ENCODE results near the gene HGFAC.

HGFAC gene

DNA sequence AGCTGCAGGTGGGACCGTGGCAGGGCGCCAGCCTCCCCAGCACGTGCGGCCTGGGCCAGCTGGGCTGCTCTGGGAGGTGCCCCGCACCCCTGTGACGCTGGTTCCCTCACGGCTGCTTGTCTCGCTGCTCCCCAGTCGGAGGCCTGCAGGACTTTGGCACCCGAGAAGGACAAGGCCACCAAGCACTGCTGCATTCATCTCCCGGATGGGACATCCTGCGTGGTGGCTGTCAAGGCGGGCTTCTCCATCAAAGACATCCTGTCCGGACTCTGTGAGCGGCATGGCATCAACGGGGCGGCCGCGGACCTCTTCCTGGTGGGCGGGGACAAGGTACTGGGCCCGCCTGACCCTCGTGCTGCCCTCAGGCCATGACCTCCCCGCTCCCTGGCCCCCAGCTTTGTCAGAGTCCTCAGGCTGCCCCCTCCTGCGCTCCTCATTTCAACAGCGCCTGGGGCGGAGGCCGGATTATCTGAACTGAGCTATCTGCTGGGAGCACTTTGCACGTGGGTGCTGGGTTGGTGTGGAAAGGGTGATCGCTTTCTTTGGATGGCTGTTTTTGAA, 19.4 kb upstream of the HGFAC start:
- TF ChIP-seq, protein P1, sequence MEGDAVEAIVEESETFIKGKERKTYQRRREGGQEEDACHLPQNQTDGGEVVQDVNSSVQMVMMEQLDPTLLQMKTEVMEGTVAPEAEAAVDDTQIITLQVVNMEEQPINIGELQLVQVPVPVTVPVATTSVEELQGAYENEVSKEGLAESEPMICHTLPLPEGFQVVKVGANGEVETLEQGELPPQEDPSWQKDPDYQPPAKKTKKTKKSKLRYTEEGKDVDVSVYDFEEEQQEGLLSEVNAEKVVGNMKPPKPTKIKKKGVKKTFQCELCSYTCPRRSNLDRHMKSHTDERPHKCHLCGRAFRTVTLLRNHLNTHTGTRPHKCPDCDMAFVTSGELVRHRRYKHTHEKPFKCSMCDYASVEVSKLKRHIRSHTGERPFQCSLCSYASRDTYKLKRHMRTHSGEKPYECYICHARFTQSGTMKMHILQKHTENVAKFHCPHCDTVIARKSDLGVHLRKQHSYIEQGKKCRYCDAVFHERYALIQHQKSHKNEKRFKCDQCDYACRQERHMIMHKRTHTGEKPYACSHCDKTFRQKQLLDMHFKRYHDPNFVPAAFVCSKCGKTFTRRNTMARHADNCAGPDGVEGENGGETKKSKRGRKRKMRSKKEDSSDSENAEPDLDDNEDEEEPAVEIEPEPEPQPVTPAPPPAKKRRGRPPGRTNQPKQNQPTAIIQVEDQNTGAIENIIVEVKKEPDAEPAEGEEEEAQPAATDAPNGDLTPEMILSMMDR (conservative IDR thresholded peaks at IDR 0.05), result no peak
- no peak overlapping the region for H3K27ac ChIP-seq

DNA sequence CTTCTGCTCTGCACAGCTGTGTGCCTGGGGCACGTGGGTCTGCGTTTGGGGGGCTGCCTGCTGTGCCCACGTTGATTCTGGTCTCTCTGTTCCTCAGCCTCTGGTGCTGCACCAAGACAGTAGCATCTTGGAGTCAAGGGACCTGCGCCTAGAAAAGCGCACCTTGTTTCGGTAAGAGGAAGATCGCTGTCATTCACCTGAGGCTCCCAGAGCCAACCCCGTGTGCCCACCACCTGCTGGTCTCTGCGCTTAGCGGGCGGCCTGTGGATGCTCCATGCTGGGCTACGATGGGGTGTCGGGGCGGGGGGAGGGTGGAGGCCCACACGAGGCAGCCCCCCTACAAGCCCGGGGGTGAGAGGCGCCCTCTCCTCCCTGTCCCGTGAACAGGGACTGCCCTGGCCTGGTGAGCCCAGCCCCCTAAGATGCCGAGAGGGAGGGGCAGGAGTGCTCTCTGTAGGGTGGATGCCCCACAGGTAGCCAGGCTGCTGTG, 18.9 kb upstream of the HGFAC start:
- no peak overlapping the region for H3K27ac ChIP-seq
- TF ChIP-seq, protein P1 (conservative IDR thresholded peaks at IDR 0.05), result no peak

DNA sequence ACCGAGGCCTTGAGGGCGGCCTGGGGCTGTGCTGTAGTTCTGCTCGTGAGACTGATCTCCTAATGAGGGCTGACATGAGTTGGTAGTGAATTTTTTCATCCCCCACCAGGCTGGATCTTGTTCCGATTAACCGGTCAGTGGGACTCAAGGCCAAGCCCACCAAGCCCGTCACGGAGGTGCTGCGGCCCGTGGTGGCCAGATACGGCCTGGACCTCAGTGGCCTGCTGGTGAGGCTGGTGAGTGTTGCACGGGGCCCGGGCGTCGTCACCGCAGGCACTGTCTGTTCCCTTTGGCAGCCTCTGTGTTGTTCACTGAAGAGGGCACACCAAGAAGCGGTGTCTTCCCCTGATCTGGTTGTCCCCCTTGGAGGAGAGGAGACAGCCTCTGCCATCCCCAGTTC, 18.4 kb upstream of the HGFAC start:
- H3K27ac ChIP-seq, result no peak overlapping the region
- TF ChIP-seq, protein P1 (conservative IDR thresholded peaks at IDR 0.05), result no peak

DNA sequence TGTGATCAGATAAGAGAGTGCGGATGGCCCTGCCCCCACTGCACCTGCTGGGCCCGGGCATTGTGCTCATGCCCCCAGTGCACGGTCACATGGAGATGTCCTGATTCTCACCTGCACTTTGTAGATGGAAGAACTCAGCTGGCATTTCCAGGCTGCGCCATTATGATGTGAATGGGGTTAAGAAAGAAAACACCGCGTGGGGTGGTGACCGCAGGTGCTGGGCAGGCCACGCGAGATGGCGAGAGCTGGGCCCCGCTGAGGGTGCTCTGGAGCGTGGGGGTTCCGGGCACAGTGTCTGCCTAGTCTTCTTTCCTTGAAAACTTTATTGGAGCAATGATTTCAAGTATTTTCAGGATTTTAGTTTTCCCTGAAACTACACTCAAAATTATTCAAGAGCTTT, 17.8 kb upstream of the HGFAC start:
- TF ChIP-seq, protein P1 (conservative IDR thresholded peaks at IDR 0.05), result no peak
- H3K27ac ChIP-seq, result no peak overlapping the region

DNA sequence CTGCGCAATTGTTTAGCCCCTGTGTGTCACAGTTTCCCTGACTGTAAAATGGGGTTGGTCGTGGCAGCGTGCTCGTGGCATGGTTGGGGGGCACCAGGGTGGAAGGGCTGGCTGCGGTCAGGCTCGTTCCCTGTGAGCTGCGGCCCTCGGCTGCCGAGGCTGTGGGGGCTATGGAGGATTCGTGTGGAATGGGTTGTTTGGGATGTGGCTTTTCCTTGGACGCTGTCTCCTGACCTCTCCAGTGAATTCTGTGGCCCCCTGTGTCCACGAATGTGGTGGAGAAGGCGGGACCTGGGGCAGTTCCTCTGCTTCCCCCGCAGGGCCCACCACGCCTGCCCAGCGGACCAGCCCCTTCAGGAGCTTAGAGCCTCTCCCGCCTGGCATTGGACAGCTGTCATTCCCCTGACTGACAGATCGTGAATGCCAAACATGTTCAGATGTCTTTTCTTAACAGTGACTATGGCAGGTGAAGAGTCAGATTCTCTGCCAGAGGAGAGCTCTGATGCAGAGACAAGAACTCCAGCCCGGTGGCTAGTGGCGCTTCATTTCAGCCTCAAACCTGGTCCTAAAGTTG, 17.2 kb upstream of the HGFAC start:
- TF ChIP-seq, protein P1 (conservative IDR thresholded peaks at IDR 0.05), result no peak
- no peak overlapping the region for H3K27ac ChIP-seq

DNA sequence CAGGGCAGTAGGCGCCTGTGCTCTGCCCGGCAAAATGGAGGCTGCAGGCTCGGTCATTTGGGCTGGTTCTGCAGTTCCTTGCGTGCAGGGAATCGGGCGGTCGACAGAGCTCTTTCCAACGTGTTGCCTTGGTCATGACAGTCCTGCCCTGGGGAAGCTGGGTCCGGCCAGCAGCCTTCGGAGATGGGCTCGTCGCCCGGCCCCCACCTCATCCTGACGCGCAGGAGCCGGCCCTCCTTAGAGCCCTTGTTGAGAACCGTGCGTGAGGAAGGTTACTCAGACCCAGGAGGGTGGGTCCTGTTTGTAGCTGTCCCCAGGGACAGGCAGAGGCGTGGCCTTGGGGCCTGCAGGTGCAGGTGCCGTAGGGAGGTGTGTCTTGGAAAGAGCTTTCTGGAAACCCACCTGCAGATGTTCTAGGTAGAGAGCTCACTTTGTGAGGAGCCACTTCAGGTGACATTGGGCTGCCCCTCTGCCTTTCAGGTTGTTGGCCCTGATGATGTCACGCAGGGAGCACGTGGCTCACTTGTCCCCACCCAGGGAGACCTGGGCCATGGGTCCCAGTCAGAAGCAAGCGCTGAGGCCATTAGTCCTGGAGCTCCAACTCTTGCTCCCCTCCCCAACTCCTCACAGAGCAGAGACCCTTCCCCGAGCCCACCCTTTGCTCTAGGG, 15.2 kb upstream of the HGFAC start:
- no peak overlapping the region for H3K27ac ChIP-seq
- TF ChIP-seq, protein P1 (conservative IDR thresholded peaks at IDR 0.05), result no peak

DNA sequence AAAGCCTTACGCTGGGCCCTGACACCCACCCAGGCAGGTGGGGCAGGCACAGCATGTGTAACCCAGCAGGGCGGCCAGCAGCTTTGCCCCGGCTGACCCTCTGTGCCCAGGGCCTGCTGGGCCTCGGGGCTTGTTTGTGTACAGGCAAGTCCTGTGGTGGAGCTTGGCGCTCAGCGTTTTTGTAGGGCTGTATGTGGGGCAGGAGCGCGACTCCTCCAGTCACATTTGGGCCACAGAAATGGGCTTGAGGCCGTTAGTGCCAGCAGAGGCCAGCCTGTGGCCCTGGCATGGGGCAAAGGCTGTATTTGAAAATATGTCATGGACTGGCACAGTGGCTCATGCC, 14.7 kb upstream of the HGFAC start:
- no peak overlapping the region for H3K27ac ChIP-seq
- TF ChIP-seq, protein P1 (conservative IDR thresholded peaks at IDR 0.05), result no peak
